Astrocyte (in vitro differentiated cells and primary cell): ENCODE results near the gene PRSS16.

Experiments used
- CTCF ChIP-seq: IDR thresholded peaks from 2 replicates; pipeline ENCODE4 v1.5.1; 2011; ENCODE audit warnings: low read depth, mild to moderate bottlenecking, inconsistent platforms, low read length, moderate library complexity; ENCODE audit not compliant: insufficient read depth
- EZH2 ChIP-seq: IDR thresholded peaks from 2 replicates; pipeline ENCODE4 v1.6.1; 2012; ENCODE audit warnings: mild to moderate bottlenecking, low read length, inconsistent platforms; ENCODE audit not compliant: insufficient read depth

GRCh38 chr6:27297484-27297856, 50.0 kb downstream of the PRSS16 start:
- no peak for TF ChIP-seq CTCF
- no peak for TF ChIP-seq EZH2
